Ovary (tissue), 9 donors: ENCODE data around the gene C11orf16. TPM values are rescaled to one million over a fixed set of nuclear protein-coding genes. Genes with fewer than 3 reads are reported as not detected.
"Not testable (repeated sequence)": the region's sequence is repeated elsewhere in the genome, so short reads cannot be mapped to it uniquely, and the experiment has no call there.

ENCODE experiments used
- DNase-seq, 5 donors: peaks; one replicate each; pipeline ENCODE4 v3.0.0-alpha.2; 2019 to 2020
- H3K27ac ChIP-seq, 2 donors: fragments of 200-600 bp; one replicate each; pipeline versions ENCODE4 v1.5.1 to v1.8.0; 2019 to 2022
- H3K27me3 ChIP-seq: fragments of 200-600 bp; one replicate; pipeline ENCODE4 v1.8.0; 2022
- H3K36me3 ChIP-seq: fragments of 200-600 bp; sonication (generic); one replicate; pipeline ENCODE4 v1.5.1; 2019
- H3K4me1 ChIP-seq: one replicate; pipeline ENCODE4 v1.8.1; 2013; ENCODE audit warnings: mild to moderate bottlenecking, moderate library complexity; ENCODE audit not compliant: insufficient read depth
- H3K4me3 ChIP-seq: fragments of 200-600 bp; sonication (generic); one replicate; pipeline ENCODE4 v1.5.1; 2017
- H3K9me3 ChIP-seq, 2 donors: fragments of 200-600 bp in 1 of 2; sonication (generic) in 1 of 2; one replicate each; pipeline versions ENCODE4 v1.5.1 to v1.8.1; 2013 to 2019; ENCODE audit warnings: mild to moderate bottlenecking in 1 of 2, moderate library complexity in 1 of 2
- EP300 ChIP-seq: sonication (generic); formaldehyde crosslinking; IDR thresholded peaks from one replicate; pipeline ENCODE4 v1.6.1; 2017; ENCODE audit warnings: antibody characterized with exemption
- POLR2A ChIP-seq: fragments of 450-650 bp; IDR thresholded peaks from one replicate; pipeline ENCODE4 v1.6.1; 2017; ENCODE audit warnings: antibody characterized with exemption, mild to moderate bottlenecking, moderate library complexity
- WGBS, 3 donors: extraction: QIAGEN DNeasy Blood & Tissue Kit in 1 of 3; methylation state at CpG; one replicate each; pipeline versions ENCODE4 v1.1.5 to v1.1.7; 2013 to 2017; 5-methylcytosine and 5-hydroxymethylcytosine counted together
- intact Hi-C, 4 donors: fragments of 100-400 bp; cut with DNase I; formaldehyde crosslinking; loops; one replicate each; pipeline versions ENCODE4 v1.11.0 to v1.15.1; 2022 to 2023
- polyA plus RNA-seq, 2 donors: library from polyadenylated mRNA; stranded (reverse); fragments of 200-250 nt in 1 of 2; fragments of 350-450 nt in 1 of 2; fragmentation: Illumina TruSeq in 1 of 2; extraction: RNeasy Lipid Tissue Mini Kit (QIAGEN cat#74804) in 1 of 2; gene quantifications; one replicate each; pipeline ENCODE4 v1.2.3, GENCODE V29; 2013 to 2014
- total RNA-seq, 7 donors: library from RNA; depleted of rRNA in 2 of 7; stranded (reverse); fragments of >200 nt in 2 of 7; fragmentation: NEBNext Ultra II Directional in 3 of 7; extraction: Animal tissue kit (Norgen Biotek cat#: 25700) in 3 of 7; gene quantifications; one replicate each; pipeline versions ENCODE4 v1.1.0 to v1.2.4, GENCODE V29; 2016 to 2023
- TF ChIP-seq, protein P1 (sequence below), 3 donors: fragments of 450-650 bp in 2 of 3; fragments of 200-600 bp in 1 of 3; IDR thresholded peaks; one replicate each; pipeline versions ENCODE4 v1.5.1 to v1.8.0; 2016 to 2022; ENCODE audit warnings: antibody characterized with exemption in 3 of 3, mild to moderate bottlenecking in 1 of 3
- donor health status: DM: no; HTN: no; CAD: no; lungs with moderate emphysema.
- donor health status: DM: no; HTN: no; CAD: no.
- donor health status: Bipolar disorder and iron deficiency.
- donor health status: DM: yes; HTN: yes; CAD: no.
- donor health status: DM: no; HTN: no; CAD: no.
- donor health status: DM: yes; HTN: yes; CAD: no.

Gene C11orf16
- total and polyA plus RNA-seq, 9 donors, result 0.20 to 3.7 (median 0.96) TPM; not detected in 5

DNA sequence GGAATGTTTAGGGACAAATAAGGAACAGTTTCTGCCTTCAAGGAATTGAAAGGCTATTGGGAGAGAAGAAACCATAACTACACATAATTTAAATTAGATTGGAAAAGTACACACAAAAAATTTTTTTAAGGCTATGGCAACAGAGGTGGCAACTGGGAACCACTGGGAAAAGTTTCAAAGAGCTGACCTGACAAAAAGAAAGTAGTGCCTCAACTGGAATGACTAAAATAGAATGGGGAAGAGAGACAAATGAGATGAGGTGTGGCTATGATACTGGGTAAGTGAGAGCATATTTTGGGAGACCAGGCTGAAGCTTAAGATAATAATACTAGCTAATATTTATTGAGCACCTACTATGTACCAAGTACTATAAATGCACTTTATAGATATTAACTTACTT, 24.6 kb downstream of the C11orf16 start:
- Histone ChIP-seq H3K4me1 (peaks cover 2% of the 10 kb centered on the region), H3K4me3 (no peak overlapping the region), H3K9me3 (no peaks in the 10 kb centered on the region), H3K27me3 (no peaks in the 10 kb centered on the region), H3K27ac (no peak overlapping the region), H3K36me3 (no peaks in the 10 kb centered on the region)
- no peak for DNase-seq
- TF ChIP-seq POLR2A, result no peak
- no peak for TF ChIP-seq EP300
- TF ChIP-seq, protein P1, sequence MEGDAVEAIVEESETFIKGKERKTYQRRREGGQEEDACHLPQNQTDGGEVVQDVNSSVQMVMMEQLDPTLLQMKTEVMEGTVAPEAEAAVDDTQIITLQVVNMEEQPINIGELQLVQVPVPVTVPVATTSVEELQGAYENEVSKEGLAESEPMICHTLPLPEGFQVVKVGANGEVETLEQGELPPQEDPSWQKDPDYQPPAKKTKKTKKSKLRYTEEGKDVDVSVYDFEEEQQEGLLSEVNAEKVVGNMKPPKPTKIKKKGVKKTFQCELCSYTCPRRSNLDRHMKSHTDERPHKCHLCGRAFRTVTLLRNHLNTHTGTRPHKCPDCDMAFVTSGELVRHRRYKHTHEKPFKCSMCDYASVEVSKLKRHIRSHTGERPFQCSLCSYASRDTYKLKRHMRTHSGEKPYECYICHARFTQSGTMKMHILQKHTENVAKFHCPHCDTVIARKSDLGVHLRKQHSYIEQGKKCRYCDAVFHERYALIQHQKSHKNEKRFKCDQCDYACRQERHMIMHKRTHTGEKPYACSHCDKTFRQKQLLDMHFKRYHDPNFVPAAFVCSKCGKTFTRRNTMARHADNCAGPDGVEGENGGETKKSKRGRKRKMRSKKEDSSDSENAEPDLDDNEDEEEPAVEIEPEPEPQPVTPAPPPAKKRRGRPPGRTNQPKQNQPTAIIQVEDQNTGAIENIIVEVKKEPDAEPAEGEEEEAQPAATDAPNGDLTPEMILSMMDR (IDR thresholded peaks at IDR 0.05), result no peak
- intact Hi-C loops, result no loop called here

DNA sequence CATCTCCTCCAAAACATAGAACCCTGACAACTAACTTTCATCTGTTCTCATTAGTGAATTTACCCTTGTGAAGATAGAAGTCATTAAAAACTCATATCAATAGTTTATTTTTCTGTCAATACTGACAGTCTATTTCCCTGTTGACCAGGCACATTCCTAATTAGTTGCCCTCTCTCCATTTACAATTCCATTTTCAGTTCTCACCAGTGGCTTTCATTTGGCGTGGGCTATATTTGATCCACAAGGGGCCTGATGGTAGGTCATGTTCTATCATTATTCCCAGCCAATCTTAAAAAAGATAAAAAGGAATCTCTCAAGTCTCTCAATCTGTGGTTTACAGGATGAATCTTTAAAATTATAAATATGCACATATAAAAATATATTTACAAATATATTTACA, 25.6 kb downstream of the C11orf16 start:
- no peak overlapping the region for H3K27ac ChIP-seq
- intact Hi-C loops, result no loop called here
- no peak for DNase-seq
- H3K9me3 ChIP-seq, result no peaks in the 10 kb centered on the region
- WGBS, 3 donors, result 76 to 90% (median 79%) methylated on average over 1 of the region's 1 CpG
- TF ChIP-seq EP300 (no peak), POLR2A (no peak)
- TF ChIP-seq, protein P1 (IDR thresholded peaks at IDR 0.05), result no peak
- no peaks in the 10 kb centered on the region for H3K27me3 ChIP-seq
- no peak overlapping the region for H3K4me3 ChIP-seq
- no peaks in the 10 kb centered on the region for H3K36me3 ChIP-seq
- H3K4me1 ChIP-seq, result no peaks in the 10 kb centered on the region

DNA sequence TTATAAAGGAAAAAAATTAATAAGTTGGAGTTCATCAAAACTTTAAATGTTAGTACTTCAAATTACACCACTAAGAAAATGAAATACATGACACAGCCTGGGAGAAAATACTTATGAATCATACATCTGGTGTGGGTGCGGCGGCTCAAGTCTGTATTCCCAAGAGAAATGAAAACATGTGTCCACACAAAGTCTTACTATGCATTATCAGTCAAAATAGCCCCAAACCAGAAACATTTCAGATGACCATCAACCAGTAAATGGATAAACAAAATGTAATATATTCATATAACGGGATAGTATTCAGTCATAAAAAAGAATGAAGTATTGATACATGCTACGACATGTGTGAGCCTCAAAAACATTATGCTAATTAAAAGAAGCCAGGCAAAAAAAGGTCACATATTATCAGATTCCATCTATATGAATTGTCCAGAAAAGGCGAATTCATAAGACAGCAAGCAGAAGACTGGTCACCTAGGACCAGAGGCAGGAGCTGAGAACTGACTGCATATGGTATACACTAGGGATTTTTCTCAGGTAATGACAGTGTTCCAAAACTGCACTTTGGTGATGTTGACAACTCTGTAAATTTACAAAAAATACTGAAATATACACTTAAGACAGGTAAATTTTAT, 27.1 kb downstream of the C11orf16 start:
- H3K36me3 ChIP-seq, result no peaks in the 10 kb centered on the region
- intact Hi-C loops, result no loop called here
- WGBS, 3 donors, result 65 to 82% (median 70%) methylated on average over 5 of the region's 5 CpGs
- DNase-seq, result no peak
- no peak overlapping the region for H3K27ac ChIP-seq
- no peaks in the 10 kb centered on the region for H3K4me1 ChIP-seq
- TF ChIP-seq EP300, result no peak
- TF ChIP-seq, protein P1 (IDR thresholded peaks at IDR 0.05), result no peak
- TF ChIP-seq POLR2A, result no peak
- no peak overlapping the region for H3K4me3 ChIP-seq
- H3K9me3 ChIP-seq, result no peaks in the 10 kb centered on the region
- H3K27me3 ChIP-seq, result no peaks in the 10 kb centered on the region

DNA sequence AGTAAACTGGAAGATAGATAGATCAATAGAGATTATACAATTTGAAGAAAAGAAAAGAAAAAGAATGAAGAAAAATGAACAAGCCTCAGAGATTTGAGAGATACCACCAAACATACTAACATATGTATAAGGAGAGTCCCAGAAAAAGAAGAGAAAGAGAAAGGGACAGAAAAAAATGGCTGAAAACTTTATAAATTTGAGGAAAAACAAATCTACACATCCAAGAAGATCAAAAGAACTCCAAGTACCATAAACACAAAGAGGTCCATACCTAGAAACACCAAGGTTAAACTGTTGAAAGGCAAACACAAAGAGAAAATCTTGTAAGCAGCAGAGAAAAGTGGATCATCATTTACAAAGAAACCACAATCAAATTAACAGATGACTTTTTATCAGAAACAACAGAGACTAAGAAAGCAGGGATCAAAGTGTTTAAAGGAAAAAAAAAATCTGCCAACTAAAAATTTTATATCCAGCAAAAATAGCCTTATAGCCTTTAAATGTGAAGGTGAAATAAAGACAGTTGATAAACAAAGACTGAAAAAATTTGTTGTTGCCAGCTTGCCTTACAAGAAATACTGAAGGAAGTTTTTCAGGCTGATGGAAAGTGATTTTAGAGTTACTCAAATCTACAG, 33.5 kb downstream of the C11orf16 start:
- H3K27ac ChIP-seq, result no peak overlapping the region

DNA sequence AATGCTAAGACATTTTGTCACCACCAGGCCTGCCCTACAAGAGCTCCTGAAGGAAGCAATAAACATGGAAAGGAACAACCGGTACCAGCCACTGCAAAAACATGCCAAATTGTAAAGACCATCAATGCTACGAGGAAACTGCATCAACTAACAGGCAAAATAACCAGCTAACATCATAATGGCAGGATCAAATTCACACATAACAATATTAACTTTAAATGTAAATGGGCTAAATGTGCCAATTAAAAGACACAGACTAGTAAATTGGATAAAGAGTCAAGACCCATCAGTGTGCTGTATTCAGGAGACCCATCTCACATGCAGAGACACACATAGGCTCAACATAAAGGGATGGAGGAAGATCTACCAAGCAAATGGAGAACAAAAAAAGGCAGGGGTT, 41.6 kb downstream of the C11orf16 start:
- DNase-seq, H3K36me3 ChIP-seq, H3K4me1 ChIP-seq, H3K9me3 ChIP-seq, H3K4me3 ChIP-seq, H3K27ac ChIP-seq, H3K27me3 ChIP-seq, intact Hi-C loops: not testable (repeated sequence)
- 92 to 97% (median 93%) methylated on average over 2 of the region's 2 CpGs for WGBS, 3 donors

More for the DNA sequence above, 33.5 kb downstream of the C11orf16 start:
- Histone ChIP-seq H3K27me3 (no peaks in the 10 kb centered on the region), H3K36me3 (no peaks in the 10 kb centered on the region), H3K9me3 (no peaks in the 10 kb centered on the region), H3K4me3 (no peak overlapping the region), H3K4me1 (no peaks in the 10 kb centered on the region)
- TF ChIP-seq EP300 (no peak), POLR2A (no peak)
- TF ChIP-seq, protein P1 (IDR thresholded peaks at IDR 0.05), result no peak
- intact Hi-C loops, result no loop called here
- DNase-seq, result no peak
